HK-2 (cell line): Measurements from ENCODE around the gene TRABD2B.

ENCODE experiments used
- DNase-seq: peaks from one replicate; pipeline ENCODE4 v3.0.0-alpha.2; 2018; ENCODE audit not compliant: unreplicated experiment

Gene TRABD2B

DNA sequence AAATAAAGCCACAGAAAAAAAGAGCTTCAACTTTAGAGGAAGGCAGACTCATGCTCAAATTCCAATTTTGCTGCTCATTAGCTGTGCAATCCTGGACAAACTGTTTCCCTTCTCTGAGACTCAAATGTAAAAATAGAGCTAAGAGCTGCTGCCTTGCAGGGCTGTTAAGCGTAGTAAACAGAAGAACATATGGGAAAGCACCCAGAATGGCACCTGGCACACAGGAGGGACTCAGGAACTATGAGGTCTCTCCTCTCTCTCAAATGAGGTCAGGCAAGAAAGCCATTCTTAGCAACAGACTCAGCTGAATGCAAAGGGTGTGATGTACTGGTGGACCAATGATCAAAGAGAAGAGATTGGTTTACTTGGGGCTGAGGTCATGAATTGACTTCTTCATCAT is 61.3 kb downstream of the TRABD2B start:
- no peak for DNase-seq

DNA sequence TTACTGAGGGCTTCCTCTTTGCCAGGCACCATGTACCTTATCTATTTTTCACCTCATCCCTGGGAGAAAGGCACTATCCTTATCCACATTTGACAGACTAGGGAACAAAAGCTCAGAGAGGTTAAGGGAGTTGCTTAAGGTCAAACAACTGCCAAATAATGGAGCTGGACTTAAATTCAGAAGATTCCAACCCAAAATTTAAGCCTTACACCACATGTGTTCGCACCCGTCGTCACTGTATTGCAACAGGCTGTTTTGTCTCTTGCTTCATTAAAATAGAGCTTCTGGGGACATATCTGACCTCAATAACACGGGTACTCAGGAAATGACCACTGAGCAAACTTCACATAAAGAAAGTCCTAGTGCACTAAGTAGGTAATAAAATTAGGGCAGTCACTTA is 62.0 kb downstream of the TRABD2B start:
- DNase-seq, result no peak

DNA sequence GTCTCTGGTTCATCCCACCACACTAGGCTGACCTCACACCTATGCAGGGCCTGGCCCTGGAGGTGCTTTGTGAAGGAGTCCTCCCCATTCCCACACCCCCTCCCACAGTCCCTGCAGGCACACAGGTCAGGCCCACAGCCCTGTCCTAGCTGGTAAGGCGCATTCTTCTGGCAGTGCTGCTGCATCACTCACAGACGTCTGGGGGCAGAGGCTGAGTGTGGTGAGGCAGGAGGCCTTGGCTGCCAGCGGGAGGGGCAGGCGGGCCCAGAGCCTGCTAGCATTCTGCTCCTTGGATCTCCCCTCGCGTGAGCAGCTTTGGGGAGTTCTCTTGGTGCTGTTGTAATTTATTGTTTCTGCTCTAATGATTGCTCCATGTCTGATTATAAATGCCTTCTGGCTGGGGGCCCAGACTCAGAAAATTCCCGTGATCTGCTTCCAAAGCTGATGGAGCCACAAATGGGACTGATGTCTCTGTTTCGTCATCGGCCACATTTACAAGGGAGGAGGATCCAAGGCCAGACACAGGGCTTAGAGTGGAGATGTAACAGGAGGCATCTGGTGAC is 62.9 kb downstream of the TRABD2B start:
- DNase-seq, result peak; percentile 21

DNA sequence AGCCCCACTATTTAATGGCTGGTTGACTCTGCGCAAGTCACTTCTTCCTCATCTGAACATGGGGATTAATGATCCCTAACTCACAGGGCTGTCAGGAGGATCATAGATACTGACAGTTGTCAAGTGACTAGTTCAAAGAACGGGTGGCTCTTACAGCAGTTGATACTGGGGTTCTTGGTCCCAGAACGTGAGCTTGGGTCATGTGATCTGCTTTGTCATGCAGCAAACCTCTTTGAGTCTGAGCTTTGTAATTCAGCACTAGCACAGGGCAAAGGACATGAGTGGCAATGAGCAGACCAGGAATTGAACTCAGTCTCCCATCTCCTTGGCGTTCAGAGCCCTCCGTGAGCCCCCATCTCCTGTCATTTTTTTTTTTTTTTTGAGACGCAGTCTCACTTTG is 64.4 kb downstream of the TRABD2B start:
- no peak for DNase-seq

DNA sequence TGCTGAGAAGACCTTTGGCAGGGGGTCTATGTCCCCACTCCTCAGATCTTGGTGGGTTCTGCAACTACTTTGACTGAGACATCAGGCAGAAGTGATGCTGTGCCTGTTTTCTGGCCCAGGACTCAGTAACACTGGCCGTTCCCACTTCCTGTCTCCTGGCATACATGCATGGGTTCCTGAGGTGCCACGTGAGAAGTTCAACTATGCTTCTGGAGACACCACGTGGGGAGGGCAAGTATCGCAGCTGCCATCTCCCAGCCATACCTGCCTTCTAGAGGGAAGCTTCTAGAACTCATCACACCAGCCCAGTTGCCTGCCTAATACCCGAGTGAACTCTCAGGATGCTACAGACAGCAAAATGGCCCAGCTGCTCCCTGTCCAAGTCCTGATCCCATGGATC is 65.8 kb downstream of the TRABD2B start:
- no peak for DNase-seq

DNA sequence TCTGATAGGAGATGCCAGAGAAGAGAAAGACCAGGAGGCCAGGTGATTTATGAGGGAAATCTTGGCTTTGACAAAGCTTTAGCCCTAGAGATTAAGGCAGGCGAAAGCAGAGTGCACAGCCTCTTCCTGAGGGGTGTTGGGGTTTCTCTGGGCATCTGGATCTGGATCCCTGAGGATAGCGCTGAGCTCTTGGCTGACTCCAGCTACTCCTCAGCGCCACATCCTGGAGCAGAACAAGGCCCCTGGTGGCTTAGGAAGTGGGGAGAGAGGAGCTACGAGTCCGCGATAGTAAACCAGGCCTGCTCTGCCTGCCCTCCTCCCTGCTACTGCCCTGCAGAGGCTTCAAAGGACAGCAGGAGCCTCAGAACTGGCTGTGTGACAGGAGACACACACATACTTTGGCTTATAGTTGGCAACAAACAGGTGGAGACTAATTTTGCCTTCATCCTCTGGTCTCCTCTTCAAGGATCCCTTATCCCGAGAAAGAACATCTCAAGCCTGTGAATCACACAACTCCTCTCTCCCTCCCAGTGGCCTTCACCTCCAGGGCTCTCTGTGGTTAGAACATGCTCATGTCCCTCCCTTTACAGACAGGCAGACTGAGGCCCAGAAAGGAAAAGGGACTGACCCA is 66.9 kb downstream of the TRABD2B start:
- DNase-seq, result no peak

DNA sequence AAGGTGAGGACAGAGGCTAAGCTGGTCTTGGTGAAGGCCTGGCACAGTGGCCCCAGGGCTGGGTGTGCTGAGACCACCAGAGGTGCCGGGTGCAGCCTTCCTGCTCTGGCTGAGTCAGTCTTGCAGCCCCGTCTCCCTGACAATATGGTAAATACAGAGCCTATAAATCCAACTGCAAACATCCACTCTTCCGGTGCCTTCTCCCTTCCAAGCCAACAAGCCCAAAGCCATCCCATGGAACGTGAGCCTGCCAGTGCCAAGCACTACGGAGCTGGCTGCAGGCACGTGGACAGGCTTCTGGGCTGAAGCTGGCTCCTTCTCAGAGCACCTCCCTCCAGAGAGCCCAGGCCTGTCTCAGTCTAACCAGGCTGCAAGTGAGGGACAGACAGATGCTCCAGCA is 70.0 kb downstream of the TRABD2B start:
- DNase-seq, result no peak

DNA sequence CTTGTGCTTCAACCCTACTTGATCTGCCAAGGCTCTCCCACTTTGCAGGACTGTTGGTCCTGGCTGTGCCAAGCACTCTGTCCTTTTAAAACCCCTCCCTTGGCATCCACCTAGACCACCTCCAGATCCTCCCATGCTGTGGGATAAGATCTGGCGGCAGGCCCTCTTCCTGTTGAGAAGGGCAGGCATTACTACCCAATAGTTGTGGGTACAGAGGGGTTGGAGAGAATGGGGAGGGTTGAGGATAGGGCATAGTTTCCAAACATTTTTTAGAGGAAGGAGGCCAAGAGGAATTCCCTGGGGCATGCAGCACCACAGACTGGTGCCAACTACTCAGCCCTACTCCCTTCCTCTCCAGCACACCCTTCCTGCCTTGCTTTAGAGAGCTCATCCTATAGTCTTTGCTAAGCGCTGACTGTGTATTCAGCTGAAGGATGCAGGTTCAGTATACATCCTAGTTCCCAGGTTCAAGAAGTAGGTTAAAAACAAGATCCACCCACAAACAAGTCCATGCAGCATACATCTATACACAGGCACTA is 70.7 kb downstream of the TRABD2B start:
- DNase-seq, result no peak

DNA sequence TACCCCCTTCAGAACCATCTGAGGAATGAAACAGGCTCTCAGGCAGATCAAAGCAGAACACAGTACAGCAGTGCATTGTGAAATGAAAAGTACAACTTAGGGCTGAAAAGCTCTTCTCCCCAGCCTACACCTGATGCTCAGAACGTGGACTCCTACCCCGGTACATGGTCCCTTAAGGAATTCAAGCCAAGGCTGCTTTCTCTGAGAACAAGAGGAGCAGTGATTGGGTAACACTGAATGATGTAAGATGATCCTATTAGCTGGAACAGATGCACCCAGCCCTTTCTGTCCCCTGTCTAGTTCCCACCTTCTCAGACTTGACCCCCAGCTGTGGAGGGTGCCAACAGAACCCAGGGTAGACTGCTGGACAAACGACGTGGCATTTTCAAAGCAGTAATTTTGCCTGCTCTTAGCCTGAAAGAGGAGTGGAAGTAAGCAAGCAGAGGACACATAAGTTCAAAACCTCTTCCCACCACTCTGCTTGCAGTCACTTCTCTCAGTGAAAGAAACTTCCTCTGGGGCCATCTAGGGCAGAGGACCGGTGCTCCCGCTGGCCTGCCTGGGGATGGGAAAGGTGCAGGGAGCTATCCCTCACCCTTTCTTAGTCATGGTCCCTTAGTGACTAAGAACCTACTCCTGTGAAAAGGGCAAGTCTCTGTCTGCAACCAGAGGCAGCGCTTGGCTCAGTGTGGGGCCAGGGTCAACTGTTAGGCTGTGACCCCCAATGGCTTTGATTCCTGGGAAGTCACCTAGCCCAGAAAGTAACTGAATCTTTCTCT is 72.7 kb downstream of the TRABD2B start:
- no peak for DNase-seq

DNA sequence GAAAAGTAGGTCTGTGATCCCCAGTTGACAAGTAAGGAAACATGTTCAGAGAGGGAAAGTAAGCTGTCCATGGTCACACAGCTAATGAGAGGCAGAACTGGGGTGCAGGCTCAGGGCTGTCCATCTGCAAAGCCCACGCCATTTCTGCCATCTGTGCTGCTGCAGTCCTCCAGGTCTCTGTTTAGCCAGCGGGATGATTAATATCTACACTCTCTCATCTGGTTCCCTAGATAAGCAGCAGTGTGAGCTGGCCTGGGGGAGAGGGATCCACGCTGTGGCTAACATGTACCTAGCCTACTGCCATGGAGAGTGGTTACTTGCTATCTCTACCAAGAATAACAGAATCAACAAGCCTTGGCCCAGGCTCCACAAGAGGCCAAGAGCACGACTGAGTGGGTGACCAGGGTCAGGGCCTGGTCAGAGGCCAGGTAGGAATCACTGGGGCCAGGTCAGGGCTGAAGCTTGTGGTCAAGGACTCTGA is 75.2 kb downstream of the TRABD2B start:
- DNase-seq, result no peak

DNA sequence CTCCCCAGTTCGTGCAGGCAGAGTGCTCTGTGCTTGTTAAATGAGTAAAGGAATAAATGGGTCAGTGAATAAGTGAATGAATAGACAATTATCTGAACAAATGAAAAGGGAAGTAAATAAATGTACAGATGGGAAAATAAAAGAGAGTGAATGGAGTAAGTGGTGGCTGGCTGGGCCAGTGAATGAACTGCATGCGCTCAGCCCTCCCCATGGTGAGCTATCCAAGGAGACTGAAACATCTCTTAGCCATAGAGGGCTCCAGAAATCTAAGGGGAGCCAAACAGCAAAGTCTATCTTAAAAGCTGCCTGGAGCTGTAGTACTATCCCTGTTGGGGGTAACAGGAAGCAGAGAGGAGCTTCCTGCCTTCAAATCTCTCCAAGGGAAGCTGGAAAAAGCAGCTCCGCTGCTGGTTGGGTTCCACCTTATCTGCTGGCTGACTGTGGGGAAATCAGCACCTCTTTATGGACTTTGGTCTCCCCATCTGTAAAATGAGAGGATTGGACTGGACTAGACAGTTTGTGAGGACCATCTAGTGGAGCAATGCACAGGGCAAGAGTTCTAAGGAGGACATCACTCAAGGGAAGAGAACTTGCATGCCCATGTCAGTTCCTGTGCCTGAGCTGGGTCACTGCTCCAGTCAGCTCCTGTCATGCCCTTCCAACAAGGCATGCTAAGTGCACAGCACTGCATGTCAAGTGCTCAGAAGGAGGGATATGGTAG is 77.9 kb downstream of the TRABD2B start:
- no peak for DNase-seq

DNA sequence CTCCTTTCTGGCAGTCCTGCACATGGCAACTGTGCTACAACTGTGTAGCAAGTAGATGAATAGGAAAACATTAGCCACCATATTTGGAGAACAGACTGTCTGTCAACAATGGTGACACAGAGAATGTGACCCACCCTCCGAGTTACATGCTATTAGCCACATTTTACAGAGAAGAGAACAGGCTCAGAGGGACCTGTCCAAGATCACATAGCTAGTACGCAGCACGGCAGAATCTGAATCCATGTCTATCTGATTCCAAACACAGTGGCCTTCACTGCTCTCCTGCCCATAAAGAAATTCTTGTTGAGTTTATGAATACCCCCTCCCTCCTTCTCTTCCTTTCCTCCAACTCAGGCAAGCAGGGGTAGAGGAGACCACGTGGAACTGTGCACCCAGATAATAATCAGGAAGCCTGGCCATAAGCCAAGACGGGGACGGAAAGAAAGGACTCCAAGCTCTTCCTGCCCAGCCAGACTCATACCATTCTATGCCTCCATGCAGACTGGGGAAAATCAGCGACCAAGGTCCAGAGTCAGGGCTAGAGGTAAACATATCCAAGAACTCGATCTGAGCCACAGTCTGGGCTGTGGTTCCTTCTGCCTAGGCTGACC is 78.8 kb downstream of the TRABD2B start:
- DNase-seq, result no peak

DNA sequence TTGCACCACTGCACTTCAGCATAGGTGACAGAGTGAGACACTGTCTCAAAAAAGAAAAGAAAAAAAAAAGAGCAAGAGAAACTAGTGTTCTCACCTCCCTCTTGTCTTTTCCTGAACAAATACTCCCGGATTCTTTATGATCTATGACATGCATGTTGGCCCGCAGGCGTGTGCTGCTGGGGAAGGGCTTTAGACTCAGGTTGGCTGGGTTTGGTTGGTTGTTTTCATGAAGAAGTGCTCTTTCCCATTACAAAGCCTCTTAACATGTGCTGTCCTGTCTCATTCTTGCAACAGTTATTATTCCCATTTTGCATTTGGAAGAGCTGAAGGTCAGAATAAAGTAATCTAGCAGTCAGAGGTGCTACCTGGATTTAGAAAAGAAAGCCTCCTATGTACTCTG is 79.5 kb downstream of the TRABD2B start:
- DNase-seq, result no peak

DNA sequence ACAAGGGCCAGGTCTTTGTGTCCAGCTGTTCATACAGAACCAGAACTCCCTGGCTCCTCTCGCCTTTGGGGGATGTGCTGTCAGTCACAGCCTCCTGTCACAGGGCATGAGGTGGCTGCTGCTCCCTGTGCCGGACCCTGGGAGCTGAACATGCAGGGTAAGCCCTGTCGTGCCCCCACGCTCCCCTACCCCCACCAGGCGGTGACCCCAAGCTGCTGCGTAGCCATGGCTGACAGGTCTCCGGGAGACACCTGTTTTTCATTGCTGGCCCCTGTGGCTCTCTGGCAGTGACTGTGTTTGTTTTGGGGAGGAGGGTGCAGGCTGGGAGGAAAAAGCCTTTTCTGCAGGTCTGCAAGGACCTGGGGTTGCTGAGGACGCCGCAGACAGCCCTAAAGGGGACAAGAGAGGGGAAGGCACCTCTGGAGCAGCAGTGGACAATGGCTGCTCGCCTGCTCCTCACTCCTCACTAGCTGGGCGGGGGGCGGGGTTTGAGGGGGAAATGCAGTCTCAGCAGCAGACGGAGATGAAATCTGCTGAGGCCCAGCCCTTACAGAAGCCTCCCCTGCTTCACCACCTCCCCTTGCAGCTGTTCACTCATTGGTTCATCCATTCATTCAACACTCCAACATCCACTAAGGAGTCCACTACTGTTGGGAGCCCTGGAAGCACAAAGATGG is 81.4 kb downstream of the TRABD2B start:
- DNase-seq, result no peak

DNA sequence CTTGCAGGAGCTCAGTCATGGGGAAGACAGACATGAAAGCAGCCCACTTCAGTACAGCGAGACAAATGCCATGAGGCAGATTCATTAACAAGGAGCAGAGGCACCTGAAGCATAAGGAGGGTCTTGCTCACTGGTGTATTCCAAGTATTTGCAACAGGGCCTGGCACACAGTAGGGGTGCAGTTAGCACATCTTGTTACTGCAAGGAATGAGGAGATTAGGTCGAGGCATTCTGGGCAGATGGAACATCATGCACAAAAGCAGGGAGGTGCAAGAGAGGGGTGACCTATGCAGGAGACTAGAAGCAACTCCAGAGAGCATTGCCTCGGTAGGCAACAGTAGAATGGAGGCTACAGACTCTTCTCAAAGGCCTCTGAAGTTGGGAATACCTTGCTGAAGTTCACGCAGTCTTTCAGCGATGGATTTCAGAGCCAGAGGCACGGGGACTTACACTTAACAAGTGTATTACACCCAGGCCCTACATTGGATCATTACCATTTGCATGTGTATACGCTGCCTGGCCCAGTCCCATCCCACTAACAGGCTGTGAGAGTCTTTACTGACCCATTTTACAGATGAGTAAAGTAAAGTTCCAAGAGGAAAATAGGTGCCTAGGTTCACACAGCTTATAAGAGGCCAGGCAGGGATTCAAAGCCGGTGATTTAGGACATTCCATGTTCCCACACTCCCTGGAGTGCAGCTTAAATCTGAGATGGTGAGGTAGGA is 82.1 kb downstream of the TRABD2B start:
- no peak for DNase-seq

DNA sequence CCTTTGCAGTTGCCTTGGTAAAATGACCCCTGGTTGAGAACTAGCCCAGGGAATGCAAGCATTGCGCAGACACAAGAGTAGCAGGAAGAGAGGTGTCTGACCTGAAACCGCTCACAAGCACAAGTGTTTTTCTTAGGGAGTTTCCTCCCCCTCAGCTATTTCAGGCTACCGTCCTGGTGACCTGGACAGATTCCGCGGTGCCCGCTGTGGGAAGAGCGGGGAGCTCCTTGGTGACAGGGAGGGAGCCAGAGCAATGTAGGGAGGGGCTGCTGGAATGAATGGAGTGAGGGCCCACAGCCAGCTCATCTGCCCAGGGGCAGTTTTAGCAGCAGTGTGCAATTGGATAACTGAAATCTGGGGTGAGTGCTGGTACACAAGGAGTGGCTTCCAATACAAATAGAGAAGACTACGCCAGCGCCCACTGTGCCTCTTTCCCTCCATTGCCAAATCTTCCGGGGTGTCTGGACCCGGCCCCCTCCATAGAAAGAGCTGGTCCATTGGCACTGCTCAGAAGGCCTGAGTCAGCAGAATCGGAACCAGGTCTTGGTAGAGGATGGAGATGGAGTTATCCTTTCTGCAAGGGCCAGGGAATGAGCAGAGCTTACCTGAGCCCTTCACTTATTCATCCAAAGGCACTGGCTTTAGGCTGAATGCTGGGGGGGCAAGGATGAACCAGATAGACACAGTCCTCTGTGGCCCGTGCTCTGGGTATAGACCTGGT is 82.8 kb downstream of the TRABD2B start:
- DNase-seq, result no peak

DNA sequence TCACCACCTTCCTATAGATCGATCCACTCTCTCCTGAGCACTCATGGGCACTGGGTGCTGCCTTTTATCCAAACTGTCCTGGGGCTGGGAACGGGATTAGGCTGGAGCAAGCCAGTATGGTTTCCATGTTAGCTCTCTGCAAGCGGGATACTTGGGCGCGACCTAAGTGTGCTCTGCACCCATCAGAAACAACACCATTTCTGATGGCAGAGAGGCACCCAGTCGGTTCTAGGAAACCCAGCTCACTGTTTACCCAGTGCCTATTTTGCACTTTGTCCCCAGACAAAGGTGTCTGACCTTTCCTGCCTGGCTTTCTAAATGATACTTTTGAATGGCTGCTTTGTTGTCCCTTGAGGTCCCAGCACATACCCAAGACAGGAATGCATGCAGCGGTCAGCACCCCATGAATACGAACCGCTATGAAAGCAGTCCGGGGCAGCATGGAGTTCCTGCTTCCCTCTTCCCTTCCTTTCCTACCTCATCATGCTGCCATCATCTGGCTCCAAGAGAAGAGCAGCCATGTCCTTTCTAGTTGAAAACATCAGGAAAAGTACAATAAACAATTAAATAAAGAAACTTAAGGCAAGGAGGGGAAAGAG is 83.9 kb downstream of the TRABD2B start:
- DNase-seq, result no peak

DNA sequence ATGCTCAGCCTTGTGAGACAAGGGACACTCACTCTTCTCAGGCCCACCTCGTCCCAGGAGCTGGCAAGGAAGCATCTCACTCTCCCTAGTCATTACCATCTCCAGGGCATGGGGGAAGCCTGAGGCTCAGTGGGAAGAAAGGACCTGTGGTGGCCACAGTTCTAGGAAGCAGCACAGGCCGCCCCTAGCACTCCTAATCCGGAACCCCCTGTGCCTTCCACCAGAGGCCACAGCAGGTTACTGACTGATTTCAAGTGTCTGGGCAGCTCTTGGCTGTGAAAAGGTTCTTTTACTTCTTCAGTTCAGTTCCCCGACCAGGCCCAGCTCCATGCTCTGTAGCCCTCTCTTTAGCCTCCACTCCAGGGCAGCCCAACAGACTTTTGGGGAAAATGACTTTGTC is 84.4 kb downstream of the TRABD2B start:
- DNase-seq, result no peak

DNA sequence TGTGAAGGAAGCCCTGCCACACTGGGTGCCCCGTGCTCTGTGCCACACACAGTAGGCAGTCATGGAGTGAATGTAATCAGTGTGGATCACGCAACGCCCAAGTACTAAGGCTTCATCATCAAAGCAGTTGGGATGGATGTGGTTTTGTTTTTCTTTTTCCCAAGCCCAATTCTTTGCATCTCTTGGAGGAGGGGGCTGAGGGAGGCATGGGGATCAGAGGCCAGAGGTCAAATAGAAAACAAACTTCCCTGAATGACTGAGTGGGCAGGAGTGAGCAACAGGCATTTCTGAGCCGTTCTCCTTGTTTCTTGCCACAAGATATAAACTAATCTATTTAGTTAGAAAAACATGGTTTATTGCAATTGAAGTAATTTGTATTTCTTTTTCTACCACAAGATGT is 85.3 kb downstream of the TRABD2B start:
- no peak for DNase-seq

DNA sequence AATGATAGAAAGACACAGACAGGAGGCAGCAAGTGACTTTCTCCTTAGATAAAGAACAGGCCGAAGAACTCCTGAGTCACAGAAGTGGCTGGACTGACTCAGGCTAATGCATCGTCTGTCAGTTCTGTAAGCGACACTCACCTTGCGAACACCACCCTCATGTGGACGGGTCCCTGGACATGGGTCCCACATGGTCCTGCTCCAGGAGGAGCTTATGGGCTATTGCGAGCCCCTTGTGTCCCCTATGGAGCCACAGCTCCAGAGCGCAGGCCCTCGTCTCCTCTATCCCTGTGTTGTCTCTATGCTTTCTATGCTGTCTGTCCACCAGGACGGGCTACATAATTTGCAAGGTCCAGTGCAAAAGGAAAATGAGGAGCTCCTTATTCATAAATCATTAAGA is 85.8 kb downstream of the TRABD2B start:
- no peak for DNase-seq
